Neural crest cell (in vitro differentiated cells): ENCODE data around the gene MT1B. TPM values are rescaled to one million over a fixed set of nuclear protein-coding genes. Genes with fewer than 3 reads are reported as not detected.

Experiments
- DNase-seq: peaks from one replicate; pipeline ENCODE4 v3.0.0; 2021; ENCODE audit warnings: low read depth, mixed read lengths, low spot score
- H3K27ac Mint-ChIP-seq: one replicate; pipeline ENCODE4 v1.8.0; 2021; ENCODE audit warnings: mild to moderate bottlenecking, mixed read lengths; ENCODE audit not compliant: unreplicated experiment
- H3K27me3 Mint-ChIP-seq: 2 replicates; pipeline ENCODE4 v1.8.0; 2021; ENCODE audit warnings: low read depth, mild to moderate bottlenecking, mixed read lengths
- H3K36me3 Mint-ChIP-seq: 2 replicates; pipeline ENCODE4 v1.8.0; 2021; ENCODE audit warnings: low read depth, mild to moderate bottlenecking, mixed read lengths
- H3K4me1 Mint-ChIP-seq: 2 replicates; pipeline ENCODE4 v1.8.0; 2021; ENCODE audit warnings: mixed read lengths
- H3K4me3 Mint-ChIP-seq: one replicate; pipeline ENCODE4 v1.8.0; 2021; ENCODE audit warnings: mild to moderate bottlenecking, mixed read lengths
- H3K9me3 Mint-ChIP-seq: 2 replicates; pipeline ENCODE4 v1.8.0; 2021; ENCODE audit warnings: mixed read lengths
- total RNA-seq: library from RNA; stranded (reverse); gene quantifications from 2 replicates; pipeline ENCODE4 v1.2.1, GENCODE V29; 2021
- TF ChIP-seq, protein P1 (sequence below): fragments of 200-600 bp; sonication (generic); conservative IDR thresholded peaks from 2 replicates; pipeline ENCODE4 v1.5.0; 2021; ENCODE audit warnings: antibody characterized with exemption, mild to moderate bottlenecking

Gene MT1B
- total RNA-seq, 1 donor from 2014 or later, result not detected

DNA sequence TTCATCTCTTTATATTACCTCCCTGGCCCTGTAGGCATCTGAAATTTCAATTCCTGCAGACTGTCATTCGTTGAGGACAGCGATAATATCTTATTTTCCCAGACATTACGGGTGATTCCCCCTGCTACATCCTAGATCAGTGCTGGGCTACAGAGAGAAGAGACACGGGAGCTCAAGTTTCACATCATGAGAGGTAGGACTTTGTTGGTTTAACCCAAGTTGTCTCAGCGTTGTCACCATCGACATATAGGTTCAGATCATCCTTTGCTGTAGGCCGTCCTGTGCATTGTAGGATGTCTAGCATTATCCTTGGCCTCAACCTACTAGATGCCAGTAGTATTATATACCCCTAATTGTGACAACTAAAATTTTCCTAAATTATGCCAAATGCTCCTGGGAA is 49.8 kb downstream of the MT1B start:
- DNase-seq, result no peak
- H3K27ac Mint-ChIP-seq, result no peak overlapping the region
- H3K27me3 Mint-ChIP-seq, result no peaks in the 10 kb centered on the region

More for the DNA sequence above, 49.8 kb downstream of the MT1B start:
- Mint-ChIP-seq H3K36me3 (no peaks in the 10 kb centered on the region), H3K9me3 (no peaks in the 10 kb centered on the region), H3K4me3 (no peak overlapping the region), H3K4me1 (peaks cover 7% of the 10 kb centered on the region)
- TF ChIP-seq, protein P1, sequence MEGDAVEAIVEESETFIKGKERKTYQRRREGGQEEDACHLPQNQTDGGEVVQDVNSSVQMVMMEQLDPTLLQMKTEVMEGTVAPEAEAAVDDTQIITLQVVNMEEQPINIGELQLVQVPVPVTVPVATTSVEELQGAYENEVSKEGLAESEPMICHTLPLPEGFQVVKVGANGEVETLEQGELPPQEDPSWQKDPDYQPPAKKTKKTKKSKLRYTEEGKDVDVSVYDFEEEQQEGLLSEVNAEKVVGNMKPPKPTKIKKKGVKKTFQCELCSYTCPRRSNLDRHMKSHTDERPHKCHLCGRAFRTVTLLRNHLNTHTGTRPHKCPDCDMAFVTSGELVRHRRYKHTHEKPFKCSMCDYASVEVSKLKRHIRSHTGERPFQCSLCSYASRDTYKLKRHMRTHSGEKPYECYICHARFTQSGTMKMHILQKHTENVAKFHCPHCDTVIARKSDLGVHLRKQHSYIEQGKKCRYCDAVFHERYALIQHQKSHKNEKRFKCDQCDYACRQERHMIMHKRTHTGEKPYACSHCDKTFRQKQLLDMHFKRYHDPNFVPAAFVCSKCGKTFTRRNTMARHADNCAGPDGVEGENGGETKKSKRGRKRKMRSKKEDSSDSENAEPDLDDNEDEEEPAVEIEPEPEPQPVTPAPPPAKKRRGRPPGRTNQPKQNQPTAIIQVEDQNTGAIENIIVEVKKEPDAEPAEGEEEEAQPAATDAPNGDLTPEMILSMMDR, result no peak

Other genes starting within 250 kb of the MT1B start
- gene AMFR, start 226.3 kb upstream of the MT1B start, total RNA-seq, result 64.7 and 66.4 TPM in 2 replicates
- 232 and 239 TPM in 2 replicates for gene NUDT21, start 200.6 kb upstream of the MT1B start, total RNA-seq
- gene OGFOD1, start 200.3 kb upstream of the MT1B start, total RNA-seq, result 52.9 and 55.4 TPM in 2 replicates
- gene BBS2, start 131.9 kb upstream of the MT1B start, total RNA-seq, result 44.9 and 48.6 TPM in 2 replicates
- not detected in 2 replicates for gene MT4, start 86.8 kb upstream of the MT1B start, total RNA-seq
- not detected in 2 replicates for gene MT3, start 62.4 kb upstream of the MT1B start, total RNA-seq
- gene MT2A, start 43.3 kb upstream of the MT1B start, total RNA-seq, result 11.6 and 13.8 TPM in 2 replicates
- gene MT1E, start 26.1 kb upstream of the MT1B start, total RNA-seq, result 0.49 and 0.59 TPM in 2 replicates
- gene MT1M, start 19.2 kb upstream of the MT1B start, total RNA-seq, result not detected in 2 replicates
- not detected in 2 replicates for gene MT1A, start 13.2 kb upstream of the MT1B start, total RNA-seq
- 1.5 and 2.4 TPM in 2 replicates for gene MT1F, start 6.1 kb downstream of the MT1B start, total RNA-seq
- gene MT1G, start 16.2 kb downstream of the MT1B start, total RNA-seq, result not detected in 2 replicates
- gene MT1H, start 17.9 kb downstream of the MT1B start, total RNA-seq, result not detected in 2 replicates
- gene MT1X, start 30.6 kb downstream of the MT1B start, total RNA-seq, result 13.2 and 18.8 TPM in 2 replicates
- 151 and 152 TPM in 2 replicates for gene NUP93, start 78.2 kb downstream of the MT1B start, total RNA-seq
- gene SLC12A3, start 213.3 kb downstream of the MT1B start, total RNA-seq, result not detected in 2 replicates